Measurements from ENCODE around the gene MYMK. TPM values are rescaled to one million over a fixed set of nuclear protein-coding genes. Genes with fewer than 3 reads are reported as not detected.

MYMK gene
- total and polyA plus RNA-seq, 2 of the 8 experiments (the other 6 are each of a cell fraction or from before 2014, with no cell fraction given): not detected

GRCh38 chr9:133545494-133546286, 20.9 kb upstream of the MYMK start:
- Histone ChIP-seq H3K14ac (ENCODE audit: insufficient read length) (no peak overlapping the region), H2BK20ac (ENCODE audit: low read length) (no peak overlapping the region), H2AFZ (ENCODE audit: low read length) (no peak overlapping the region), H3K4ac (replicated peaks; ENCODE audit: insufficient read length, low read depth, low read length) (no peak overlapping the region), H3K56ac (replicated peaks; ENCODE audit: insufficient read length, low read depth, low read length) (no peak overlapping the region), H3K79me2 (ENCODE audit: control insufficient read depth in 1 of 2, insufficient read depth in 2 of 2, low read length in 2 of 2) (no peaks in the 10 kb centered on the region), H4K91ac (replicated peaks; ENCODE audit: insufficient read length, low read length) (no peak overlapping the region), H2BK120ac (replicated peaks; ENCODE audit: low read depth, low read length) (no peak overlapping the region), H2BK5ac (ENCODE audit: low read depth, low read length) (no peak overlapping the region), H3K79me1 (ENCODE audit: low read depth, low read length) (no peaks in the 10 kb centered on the region), H3K9ac (replicated peaks in 1 of 4; ENCODE audit: extremely low read depth in 1 of 4, low read depth in 3 of 4, low read length in 3 of 4) (no peak overlapping the region), H2BK12ac (ENCODE audit: low read depth, low read length) (no peak overlapping the region), H3K4me3 (ENCODE audit: extremely low read depth in 1 of 4, insufficient read depth in 2 of 4, low read depth in 3 of 4, low read length in 4 of 4) (no peak overlapping the region), H3K4me2 (ENCODE audit: insufficient read depth in 1 of 2, low read depth in 2 of 2, low read length in 2 of 2) (no peak overlapping the region), H4K5ac (ENCODE audit: insufficient read length, low read depth, low read length) (no peak overlapping the region), H4K8ac (ENCODE audit: extremely low read depth, insufficient read depth, low read length) (no peak overlapping the region), H2BK15ac (ENCODE audit: low read length) (no peak overlapping the region), H3K36me3 (ENCODE audit: control insufficient read depth in 2 of 4, insufficient read depth in 4 of 4, low read length in 3 of 4) (no peaks in the 10 kb centered on the region), H3K27ac (ENCODE audit: low read depth, low read length) (no peak overlapping the region), H3K27me3 (replicated peaks in 1 of 4; ENCODE audit: control insufficient read depth in 3 of 4, extremely low read depth in 1 of 4, insufficient read depth in 3 of 4, low read length in 3 of 4) (no peaks in the 10 kb centered on the region; a peak in 1 of 7 replicates), H3K18ac (ENCODE audit: extremely low read depth, low read length) (no peak overlapping the region), H2AK5ac (ENCODE audit: low read depth, low read length) (no peak overlapping the region), H3K23me2 (ENCODE audit: low read depth, low read length) (no peaks in the 10 kb centered on the region), H3K4me1 (replicated peaks in 1 of 4; ENCODE audit: control insufficient read depth in 3 of 4, insufficient read depth in 4 of 4, low read length in 3 of 4) (peaks cover 0 to 3% (median under 1%) of the 10 kb centered on the region in 4 experiments; a peak in 4 of 7 replicates), H4K20me1 (replicated peaks in 1 of 2; ENCODE audit: control insufficient read depth in 1 of 2, insufficient read depth in 2 of 2, low read length in 2 of 2) (peaks cover 0 to 3% of the 10 kb centered on the region in 2 experiments), H3K9me3 (ENCODE audit: insufficient read depth in 2 of 2, low read depth in 1 of 2, low read length in 1 of 2) (no peaks in the 10 kb centered on the region), H3K23ac (ENCODE audit: insufficient read length) (no peak overlapping the region)
- TF ChIP-seq ZNF274 (IDR thresholded peaks at IDR 0.05; ENCODE audit: borderline replicate concordance, extremely low read depth, low read length) (no peak), EGR1 (IDR thresholded peaks at IDR 0.05; ENCODE audit: borderline replicate concordance, low read depth, low read length) (no peak)
- no peak for DNase-seq (ENCODE audit: low read depth in 1 of 2, low spot score in 2 of 2)
- FAIRE-seq: no peak
- CTCF ChIA-PET (ENCODE audit: partially characterized antibody): interaction anchor here (0.8 to 1.8 kb wide), 3 partner anchors 10 to 171 kb away, joined by 3 to 5 read pairs (median 5); no protein-coding TSS in a partner anchor
- 89% methylated on average over 25 of the region's 25 CpGs; no CpG with 5 or more reads in 1 of the 2 experiments for WGBS, 2 experiments (ENCODE audit: extremely low coverage in 1 of 2, insufficient coverage in 1 of 2, insufficient read length in 1 of 2, insufficient replicate concordance in 2 of 2, low coverage in 1 of 2, low lambda C conversion rate in 2 of 2, missing lambda C conversion rate in 1 of 2)
- POLR2A ChIA-PET (ENCODE audit: partially characterized antibody): interaction anchor here (1.3 kb wide), 1 partner anchor 9 kb away, joined by 5 read pairs; no protein-coding TSS in a partner anchor
